GM13976 (cell line): ENCODE data around the gene CNPPD1.

Experiments
- DNase-seq: peaks from one replicate; pipeline ENCODE4 v3.0.0; 2012; ENCODE audit warnings: low spot score
- CTCF ChIP-seq: IDR thresholded peaks from 2 replicates; pipeline ENCODE4 v1.5.1; 2012; ENCODE audit warnings: borderline replicate concordance, mild to moderate bottlenecking; ENCODE audit not compliant: insufficient read depth; ENCODE audit errors: extremely low read depth, missing control alignments, control extremely low read depth
- in situ Hi-C: fragments of 300-500 bp; cut with MboI; formaldehyde crosslinking; loops from one replicate; pipeline ENCODE4 v1.12.0; 2022; ENCODE audit warnings: low sequenced_read_pairs, mixed read lengths, inconsistent platforms; ENCODE audit not compliant: unreplicated experiment

CNPPD1 gene

GRCh38 chr2:219186754-219187456 is 10.2 kb upstream of the CNPPD1 start:
- in situ Hi-C loops, result no loop called here
- DNase-seq, result peak; percentile 37
- no peak for TF ChIP-seq CTCF

GRCh38 chr2:219184121-219184520 is 7.4 kb upstream of the CNPPD1 start:
- no peak for TF ChIP-seq CTCF
- DNase-seq, result no peak
- in situ Hi-C loops, result no loop called here

- in situ Hi-C loops, result no loop called here
- no peak for TF ChIP-seq CTCF
- DNase-seq, result no peak
Measured at GRCh38 chr2:219183151-219183772, 6.5 kb upstream of the CNPPD1 start.

- in situ Hi-C loops, result no loop called here
- TF ChIP-seq CTCF, result no peak
- DNase-seq, result no peak
Measured at GRCh38 chr2:219182331-219183150, 5.8 kb upstream of the CNPPD1 start.

GRCh38 chr2:219181531-219181930 is 4.8 kb upstream of the CNPPD1 start:
- TF ChIP-seq CTCF, result no peak
- DNase-seq, result no peak
- in situ Hi-C loops, result no loop called here

- in situ Hi-C loops, result no loop called here
- no peak for TF ChIP-seq CTCF
- DNase-seq, result no peak
Measured at GRCh38 chr2:219180961-219181360, 4.2 kb upstream of the CNPPD1 start.
